ENCODE results near the gene GALNS.
A peak's percentile ranks its signal among the peaks of the same experiment; 100 is the strongest.
"Not testable (repeated sequence)": the region's sequence is repeated elsewhere in the genome, so short reads cannot be mapped to it uniquely, and the experiment has no call there.

Gene GALNS, protein sequence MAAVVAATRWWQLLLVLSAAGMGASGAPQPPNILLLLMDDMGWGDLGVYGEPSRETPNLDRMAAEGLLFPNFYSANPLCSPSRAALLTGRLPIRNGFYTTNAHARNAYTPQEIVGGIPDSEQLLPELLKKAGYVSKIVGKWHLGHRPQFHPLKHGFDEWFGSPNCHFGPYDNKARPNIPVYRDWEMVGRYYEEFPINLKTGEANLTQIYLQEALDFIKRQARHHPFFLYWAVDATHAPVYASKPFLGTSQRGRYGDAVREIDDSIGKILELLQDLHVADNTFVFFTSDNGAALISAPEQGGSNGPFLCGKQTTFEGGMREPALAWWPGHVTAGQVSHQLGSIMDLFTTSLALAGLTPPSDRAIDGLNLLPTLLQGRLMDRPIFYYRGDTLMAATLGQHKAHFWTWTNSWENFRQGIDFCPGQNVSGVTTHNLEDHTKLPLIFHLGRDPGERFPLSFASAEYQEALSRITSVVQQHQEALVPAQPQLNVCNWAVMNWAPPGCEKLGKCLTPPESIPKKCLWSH

DNA sequence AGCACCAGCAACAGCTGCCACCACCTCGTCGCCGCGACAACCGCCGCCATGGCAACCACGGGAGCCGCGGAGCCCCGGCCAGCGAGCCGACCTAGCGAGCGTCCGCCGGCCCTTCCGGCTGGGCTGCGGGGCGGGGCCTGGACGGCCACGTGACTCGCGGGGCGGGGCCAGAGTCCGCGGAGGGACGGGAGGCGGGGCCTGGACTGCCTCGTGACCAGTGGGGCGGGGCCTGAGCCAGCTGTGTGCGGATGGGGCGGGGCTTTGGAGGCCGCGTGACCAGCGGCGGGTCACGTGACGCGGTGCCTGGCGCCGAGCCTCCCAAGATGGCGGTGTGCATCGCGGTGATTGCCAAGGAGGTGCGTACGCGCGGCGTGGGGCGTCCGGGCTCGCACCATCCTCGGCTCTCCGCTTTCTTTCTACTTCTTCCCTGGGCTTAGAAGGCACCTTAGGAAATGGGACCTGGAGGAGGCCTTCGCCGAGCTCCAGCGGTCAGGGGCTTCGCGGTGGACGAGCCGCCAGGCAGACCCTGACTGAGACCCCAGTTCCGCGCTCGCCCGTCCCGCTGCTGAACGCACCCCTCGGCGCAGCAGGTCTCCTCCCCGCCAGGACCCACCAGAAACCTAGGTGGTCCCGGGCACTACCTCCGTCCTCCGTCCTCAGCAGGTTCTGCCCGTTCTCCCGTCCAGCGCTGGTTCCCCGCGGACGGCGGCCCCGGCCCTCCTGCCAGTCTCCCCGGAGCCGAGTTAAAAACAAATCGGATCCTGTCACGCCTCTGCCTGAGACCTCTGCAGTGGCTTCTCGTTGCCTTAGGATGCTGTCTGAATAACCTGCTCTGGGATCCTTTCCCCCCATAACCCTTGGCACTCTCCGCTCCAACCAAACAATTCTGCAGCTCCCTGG lies at the start of gene GALNS, which contains the start of gene TRAPPC2L:
Gene GALNS, minus strand, starts transcription at position 120 of the 900 bp plus-strand sequence. Its CDS starts 70 bp downstream, at position 50.
Gene TRAPPC2L, plus strand, starts transcription at position 300 of the 900 bp plus-strand sequence. Its CDS starts 24 bp downstream, at position 324.
- DNase-seq (ENCODE audit: low spot score) = peak; percentile 91

DNA sequence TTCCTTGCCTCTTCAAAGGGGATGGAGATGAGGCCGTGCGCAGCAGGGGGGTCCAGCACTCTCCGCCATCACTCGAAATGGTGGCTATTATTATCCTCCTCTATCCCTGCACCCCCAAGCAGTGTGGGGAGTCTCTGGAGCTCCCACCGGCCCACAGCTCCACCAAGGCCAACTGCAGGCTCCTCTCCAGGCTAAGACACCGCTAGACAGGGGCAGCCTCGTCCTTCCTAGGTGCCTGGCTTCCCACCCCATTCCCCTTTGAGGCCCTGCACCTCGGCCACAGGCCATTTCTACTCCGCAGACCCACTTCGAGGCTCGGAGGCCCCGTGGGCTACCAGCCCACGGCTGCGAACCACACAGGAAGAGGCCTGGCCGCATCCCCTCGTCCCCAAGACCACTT lies 49.3 kb upstream of the GALNS start:
- DNase-seq (ENCODE audit: low spot score) = no peak

GRCh38 chr16:88905563-88905962 lies 48.8 kb upstream of the GALNS start:
- no peak for DNase-seq (ENCODE audit: low spot score)

DNA sequence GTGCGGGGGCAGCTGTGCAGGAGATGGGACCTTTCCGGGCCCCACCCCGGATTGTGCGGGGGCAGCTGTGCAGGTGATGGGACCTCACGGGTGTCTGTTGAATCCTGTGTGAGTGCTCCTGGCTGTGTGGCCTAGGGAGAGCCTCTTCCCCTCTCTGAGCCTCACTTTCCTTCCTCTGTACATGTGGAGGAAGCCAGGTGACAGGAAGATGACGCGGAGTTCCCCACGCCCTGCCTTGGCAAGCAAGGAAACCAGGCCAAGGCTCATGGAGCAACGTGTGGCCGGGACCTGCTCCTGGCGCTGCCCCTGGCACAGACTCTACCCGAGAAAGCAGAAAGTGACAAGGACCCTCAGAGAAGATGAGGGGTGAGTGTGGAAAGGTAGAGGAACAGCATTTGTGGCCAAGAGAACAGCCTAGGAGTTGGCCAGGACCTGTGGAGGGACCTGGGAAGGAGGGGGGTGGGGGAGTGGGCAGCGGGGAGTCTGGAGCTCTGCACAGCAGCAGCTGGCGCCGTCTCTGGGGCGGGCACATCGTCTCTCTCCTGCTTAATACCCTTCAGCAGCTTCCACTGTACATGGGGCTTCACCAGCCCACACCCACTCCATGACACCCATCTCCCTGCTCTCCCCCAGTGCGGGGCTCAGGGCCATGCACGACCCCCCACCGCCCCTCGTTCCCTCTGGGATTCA lies 48.1 kb upstream of the GALNS start:
- DNase-seq (ENCODE audit: low spot score) = no peak

- DNase-seq (ENCODE audit: low spot score) = no peak
Observed at GRCh38 chr16:88903267-88903666, 46.5 kb upstream of the GALNS start.

DNA sequence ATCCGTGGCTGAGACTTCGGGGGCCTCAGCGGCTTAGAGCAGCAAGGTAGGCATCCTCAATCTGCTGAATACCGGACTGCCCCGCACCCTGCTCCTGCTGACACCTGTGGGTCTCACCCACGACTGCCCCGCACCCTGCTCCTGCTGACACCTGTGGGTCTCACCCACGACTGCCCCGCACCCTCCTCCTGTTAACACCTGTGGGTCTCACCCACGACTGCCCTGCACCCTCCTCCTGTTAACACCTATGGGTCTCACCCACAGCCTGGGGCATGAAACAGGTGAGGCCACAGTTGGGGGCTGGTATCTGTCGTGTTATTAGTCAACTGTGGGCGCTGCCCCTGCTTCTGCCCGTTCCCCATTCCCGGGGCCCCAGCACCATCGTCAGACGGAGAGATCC lies 46.0 kb upstream of the GALNS start:
- no peak for DNase-seq (ENCODE audit: low spot score)

- no peak for DNase-seq (ENCODE audit: low spot score)
Observed at GRCh38 chr16:88901718-88902337, 45.1 kb upstream of the GALNS start.

GRCh38 chr16:88900662-88901052 lies 43.9 kb upstream of the GALNS start:
- DNase-seq (ENCODE audit: low spot score) = no peak

GRCh38 chr16:88899901-88900661 lies 43.3 kb upstream of the GALNS start:
- DNase-seq (ENCODE audit: low spot score) = no peak

- DNase-seq (ENCODE audit: low spot score) = no peak
Observed at GRCh38 chr16:88897696-88898425, 41.1 kb upstream of the GALNS start.

DNA sequence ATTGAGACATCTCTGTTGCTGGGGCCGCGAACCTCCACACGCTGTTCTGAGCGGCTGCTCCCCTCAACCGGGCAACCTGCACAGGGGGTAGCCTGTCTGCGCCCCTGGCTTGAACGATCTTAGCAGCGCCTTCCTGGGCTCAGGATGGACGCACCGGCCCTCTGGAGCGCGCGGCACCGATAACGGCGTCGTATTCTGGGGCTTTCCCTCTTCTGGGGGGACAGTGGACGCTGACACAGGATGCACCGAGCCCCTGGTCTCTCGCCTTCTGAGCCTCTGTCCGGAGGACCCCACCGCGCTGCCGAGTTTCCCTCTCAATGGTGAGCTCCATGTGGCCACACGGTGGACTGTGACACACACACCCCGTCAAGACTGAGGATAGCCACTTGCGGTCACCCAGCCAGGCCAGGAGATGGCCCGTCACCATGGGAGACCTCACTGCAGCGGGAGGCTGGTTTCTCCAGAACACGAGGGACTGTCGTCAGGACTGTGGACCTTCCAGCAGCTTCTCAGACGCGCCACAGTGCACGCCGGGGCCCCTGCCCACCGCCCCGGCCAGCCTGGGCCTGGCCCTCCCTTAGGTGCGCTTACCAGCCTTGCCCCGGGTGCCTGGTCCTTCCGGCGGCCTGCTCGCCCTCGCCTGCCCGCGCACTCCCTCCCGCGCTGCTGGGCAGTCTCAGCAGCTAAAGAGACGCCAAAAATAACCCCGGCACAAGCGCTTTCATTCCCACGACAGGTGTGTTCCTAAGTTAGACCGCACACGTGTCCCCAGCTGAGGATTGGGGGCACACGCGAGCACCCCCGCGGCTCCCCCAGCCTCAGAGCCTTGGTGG lies 39.7 kb upstream of the GALNS start:
- DNase-seq (ENCODE audit: low spot score) = no peak

GRCh38 chr16:88895335-88895734 lies 38.6 kb upstream of the GALNS start:
- DNase-seq (ENCODE audit: low spot score) = no peak

DNA sequence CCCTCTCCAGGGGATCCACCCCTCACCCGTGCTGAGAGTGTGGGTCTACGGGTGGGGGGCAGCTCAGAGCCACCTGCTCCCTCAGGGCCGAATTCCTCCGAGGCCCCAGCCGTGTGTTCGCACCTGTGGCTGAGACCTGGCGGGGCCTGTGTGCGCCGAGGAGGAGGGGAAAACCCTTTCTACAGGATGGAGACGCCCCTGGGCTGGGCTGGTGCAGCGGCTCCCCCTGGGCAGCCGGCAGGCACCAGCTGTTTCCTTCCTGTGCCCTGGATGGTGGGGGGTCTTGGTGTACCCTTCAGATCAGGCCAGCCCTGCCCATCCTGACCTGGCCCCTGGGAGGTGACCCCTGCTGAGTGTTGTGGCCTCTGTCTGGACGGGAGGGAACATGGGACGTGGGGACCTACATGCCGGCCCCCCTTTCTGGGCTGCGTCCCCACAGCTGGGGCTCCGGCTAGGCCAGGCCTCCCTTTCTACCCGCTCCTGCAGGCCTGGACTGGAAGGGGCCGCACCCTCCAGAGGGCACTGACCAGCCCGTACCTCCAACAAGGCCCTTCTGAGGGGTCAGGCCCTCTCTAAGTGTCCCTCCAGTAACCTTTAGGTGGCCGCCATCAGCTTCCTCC lies 38.0 kb upstream of the GALNS start:
- DNase-seq (ENCODE audit: low spot score) = no peak

DNA sequence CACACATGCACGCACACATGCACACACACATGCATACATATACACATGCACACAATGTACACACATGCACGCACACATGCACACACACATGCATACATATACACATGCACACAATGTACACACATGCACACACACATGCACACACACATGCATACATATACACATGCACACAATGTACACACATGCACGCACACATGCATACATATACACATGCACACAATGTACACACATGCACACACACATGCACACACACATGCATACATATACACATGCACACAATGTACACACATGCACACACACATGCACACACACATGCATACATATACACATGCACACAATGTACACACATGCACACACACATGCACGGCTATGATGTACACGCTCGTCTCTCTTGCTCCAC lies 37.5 kb upstream of the GALNS start:
- not testable (repeated sequence) for DNase-seq (ENCODE audit: low spot score)

- no peak for DNase-seq (ENCODE audit: low spot score)
Observed at GRCh38 chr16:88893127-88893968, 36.6 kb upstream of the GALNS start.

- DNase-seq (ENCODE audit: low spot score) = no peak
Observed at GRCh38 chr16:88892065-88892464, 35.3 kb upstream of the GALNS start.

GRCh38 chr16:88891083-88891482 lies 34.3 kb upstream of the GALNS start:
- no peak for DNase-seq (ENCODE audit: low spot score)
